Measurements from ENCODE around the gene ZNF423. TPM values are rescaled to one million over a fixed set of nuclear protein-coding genes. Genes with fewer than 3 reads are reported as not detected.

Gene ZNF423
- total and polyA plus RNA-seq, 2 of the 13 experiments (the other 11 are each of a cell fraction or from before 2014, with no cell fraction given): 0.07 to 0.31 TPM

DNA sequence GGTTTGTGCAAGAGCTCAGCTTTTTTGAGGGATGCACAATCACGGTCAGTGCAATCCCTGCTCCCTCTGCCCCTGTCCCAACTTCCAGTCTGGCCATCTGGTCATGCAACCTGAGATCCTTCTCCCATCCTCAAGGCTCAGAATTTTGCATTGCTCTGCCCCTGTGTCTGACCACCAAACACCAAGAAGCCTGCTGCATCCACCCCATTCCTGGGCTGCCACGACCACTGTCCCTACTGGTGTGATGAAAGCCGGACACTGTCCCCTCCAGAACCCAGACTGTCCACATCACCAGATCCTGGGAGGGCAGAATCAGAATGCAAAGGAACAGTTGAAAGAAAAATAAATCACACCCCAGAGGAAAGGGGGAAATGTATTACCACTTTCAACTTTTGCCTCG is 251.3 kb downstream of the ZNF423 start (continued):
- no peak for TF ChIP-seq GZF1 (CRISPR knock-in tag; IDR thresholded peaks at IDR 0.05)

DNA sequence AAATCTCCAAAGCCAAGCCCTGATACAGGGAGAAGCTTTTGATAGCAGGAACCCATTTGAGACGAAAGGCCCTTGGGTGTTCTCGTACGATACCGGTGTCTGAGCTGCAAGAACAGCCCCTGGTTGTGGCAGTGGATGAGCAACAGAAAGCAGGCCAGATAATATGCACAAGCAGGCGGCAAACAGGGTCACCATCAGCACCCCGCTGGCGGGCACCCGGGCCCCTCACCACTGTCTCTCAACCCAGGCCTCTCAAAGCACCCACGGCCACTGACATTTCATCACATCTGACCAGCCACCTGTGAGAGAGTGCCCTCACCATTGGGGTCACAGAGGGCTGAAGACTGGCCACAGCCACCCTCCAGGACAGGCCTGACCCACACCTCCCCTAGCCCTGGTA is 252.0 kb downstream of the ZNF423 start:
- Histone ChIP-seq H3K79me2 (ENCODE audit: insufficient read depth, low read length) (no peaks in the 10 kb centered on the region), H3K27me3 (ENCODE audit: control insufficient read depth in 1 of 2, insufficient read depth in 2 of 2, low read length in 2 of 2) (peaks cover 2 to 42% of the 10 kb centered on the region in 2 experiments; a peak in 3 of 5 replicates), H3K4me1 (ENCODE audit: insufficient read depth, low read length) (no peaks in the 10 kb centered on the region), H2AFZ (ENCODE audit: low read length) (no peak overlapping the region), H3K36me3 (replicated peaks in 1 of 2; ENCODE audit: control insufficient read depth in 1 of 2, insufficient read depth in 2 of 2, low read length in 2 of 2) (no peaks in the 10 kb centered on the region), H3K9me3 (ENCODE audit: low read length) (no peaks in the 10 kb centered on the region), H3K9ac (ENCODE audit: insufficient read depth, low read depth, low read length) (no peak overlapping the region), H3K4me3 (replicated peaks in 1 of 3; ENCODE audit: insufficient read depth in 1 of 3, low read depth in 2 of 3, low read length in 3 of 3) (no peak overlapping the region), H4K20me1 (ENCODE audit: insufficient read depth, low read length) (no peaks in the 10 kb centered on the region; the same call in 1 of the 2 replicates), H3K4me2 (ENCODE audit: low read depth, low read length) (no peak overlapping the region), H3K27ac (ENCODE audit: extremely low read length, insufficient read depth, low read length) (no peak overlapping the region)
- WGBS (ENCODE audit: low lambda C conversion rate): 27% methylated on average over 4 of the region's 9 CpGs
- intact Hi-C loops (cut with micrococcal nuclease; ENCODE audit: unreplicated experiment) (no loop called here), in situ Hi-C loops (cut with HindIII; ENCODE audit: extremely low pct_ligation_motif_present, low pct_unique_long_range_greater_than_20kb) (no loop called here)
- DNase-seq (ENCODE audit: low spot score) (no peak), ATAC-seq (no peak), FAIRE-seq (no peak)
- CTCF ChIA-PET (ENCODE audit: low intra/inter-chr PET ratio, low total read pairs): no interaction called here
- POLR2A ChIA-PET: no interaction called here
- no TSS peak for BruUV-seq (replicated peaks)
- TF ChIP-seq ZNF414 (CRISPR knock-in tag; IDR thresholded peaks at IDR 0.05): no peak
- no peak for TF ChIP-seq ZNF251 (CRISPR knock-in tag; IDR thresholded peaks at IDR 0.05)
- TF ChIP-seq PLRG1 (conservative IDR thresholded peaks at IDR 0.05): no peak
- TF ChIP-seq ASH2L (IDR thresholded peaks at IDR 0.05; ENCODE audit: insufficient read length, low read depth, low read length): no peak
- TF ChIP-seq PHF20 (CRISPR knock-in tag; IDR thresholded peaks at IDR 0.05): no peak
- TF ChIP-seq SMARCC2 (IDR thresholded peaks at IDR 0.05): no peak
- no peak for TF ChIP-seq ZNF292 (CRISPR knock-in tag; IDR thresholded peaks at IDR 0.05; ENCODE audit: borderline replicate concordance, low read depth)
- TF ChIP-seq, protein P1, sequence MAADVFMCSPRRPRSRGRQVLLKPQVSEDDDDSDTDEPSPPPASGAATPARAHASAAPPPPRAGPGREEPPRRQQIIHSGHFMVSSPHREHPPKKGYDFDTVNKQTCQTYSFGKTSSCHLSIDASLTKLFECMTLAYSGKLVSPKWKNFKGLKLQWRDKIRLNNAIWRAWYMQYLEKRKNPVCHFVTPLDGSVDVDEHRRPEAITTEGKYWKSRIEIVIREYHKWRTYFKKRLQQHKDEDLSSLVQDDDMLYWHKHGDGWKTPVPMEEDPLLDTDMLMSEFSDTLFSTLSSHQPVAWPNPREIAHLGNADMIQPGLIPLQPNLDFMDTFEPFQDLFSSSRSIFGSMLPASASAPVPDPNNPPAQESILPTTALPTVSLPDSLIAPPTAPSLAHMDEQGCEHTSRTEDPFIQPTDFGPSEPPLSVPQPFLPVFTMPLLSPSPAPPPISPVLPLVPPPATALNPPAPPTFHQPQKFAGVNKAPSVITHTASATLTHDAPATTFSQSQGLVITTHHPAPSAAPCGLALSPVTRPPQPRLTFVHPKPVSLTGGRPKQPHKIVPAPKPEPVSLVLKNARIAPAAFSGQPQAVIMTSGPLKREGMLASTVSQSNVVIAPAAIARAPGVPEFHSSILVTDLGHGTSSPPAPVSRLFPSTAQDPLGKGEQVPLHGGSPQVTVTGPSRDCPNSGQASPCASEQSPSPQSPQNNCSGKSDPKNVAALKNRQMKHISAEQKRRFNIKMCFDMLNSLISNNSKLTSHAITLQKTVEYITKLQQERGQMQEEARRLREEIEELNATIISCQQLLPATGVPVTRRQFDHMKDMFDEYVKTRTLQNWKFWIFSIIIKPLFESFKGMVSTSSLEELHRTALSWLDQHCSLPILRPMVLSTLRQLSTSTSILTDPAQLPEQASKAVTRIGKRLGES (CRISPR knock-in tag; IDR thresholded peaks at IDR 0.05; ENCODE audit: borderline replicate concordance): no peak
- TF ChIP-seq ZNF138 (CRISPR knock-in tag; IDR thresholded peaks at IDR 0.05; ENCODE audit: low read depth): no peak
- TF ChIP-seq GPN1 (CRISPR knock-in tag; IDR thresholded peaks at IDR 0.05; ENCODE audit: borderline replicate concordance): no peak
- no peak for TF ChIP-seq HDAC2 (CRISPR knock-in tag; IDR thresholded peaks at IDR 0.05)
- TF ChIP-seq, protein P2, sequence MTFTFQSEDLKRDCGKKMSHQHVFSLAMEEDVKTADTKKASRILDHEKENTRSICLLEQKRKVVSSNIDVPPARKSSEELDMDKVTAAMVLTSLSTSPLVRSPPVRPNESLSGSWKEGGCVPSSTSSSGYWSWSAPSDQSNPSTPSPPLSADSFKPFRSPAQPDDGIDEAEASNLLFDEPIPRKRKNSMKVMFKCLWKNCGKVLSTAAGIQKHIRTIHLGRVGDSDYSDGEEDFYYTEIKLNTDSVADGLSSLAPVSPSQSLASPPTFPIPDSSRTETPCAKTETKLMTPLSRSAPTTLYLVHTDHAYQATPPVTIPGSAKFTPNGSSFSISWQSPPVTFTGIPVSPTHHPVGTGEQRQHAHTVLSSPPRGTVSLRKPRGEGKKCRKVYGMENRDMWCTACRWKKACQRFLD (CRISPR knock-in tag; IDR thresholded peaks at IDR 0.05; ENCODE audit: borderline replicate concordance): no peak
- no peak for TF ChIP-seq ZNF335 (CRISPR knock-in tag; IDR thresholded peaks at IDR 0.05)
- no peak for TF ChIP-seq SYNCRIP (IDR thresholded peaks at IDR 0.05; ENCODE audit: insufficient read depth, low read depth, low read length)
- no peak for TF ChIP-seq SAP130 (CRISPR knock-in tag; IDR thresholded peaks at IDR 0.05; ENCODE audit: low read depth)
- no peak for TF ChIP-seq NR2F1 (CRISPR knock-in tag; IDR thresholded peaks at IDR 0.05)
- no peak for TF ChIP-seq PATZ1 (CRISPR knock-in tag; IDR thresholded peaks at IDR 0.05)

Measured in HepG2 (cell line).